ENCODE measurements around the gene KLHDC7A.

- TF ChIP-seq, protein P1, sequence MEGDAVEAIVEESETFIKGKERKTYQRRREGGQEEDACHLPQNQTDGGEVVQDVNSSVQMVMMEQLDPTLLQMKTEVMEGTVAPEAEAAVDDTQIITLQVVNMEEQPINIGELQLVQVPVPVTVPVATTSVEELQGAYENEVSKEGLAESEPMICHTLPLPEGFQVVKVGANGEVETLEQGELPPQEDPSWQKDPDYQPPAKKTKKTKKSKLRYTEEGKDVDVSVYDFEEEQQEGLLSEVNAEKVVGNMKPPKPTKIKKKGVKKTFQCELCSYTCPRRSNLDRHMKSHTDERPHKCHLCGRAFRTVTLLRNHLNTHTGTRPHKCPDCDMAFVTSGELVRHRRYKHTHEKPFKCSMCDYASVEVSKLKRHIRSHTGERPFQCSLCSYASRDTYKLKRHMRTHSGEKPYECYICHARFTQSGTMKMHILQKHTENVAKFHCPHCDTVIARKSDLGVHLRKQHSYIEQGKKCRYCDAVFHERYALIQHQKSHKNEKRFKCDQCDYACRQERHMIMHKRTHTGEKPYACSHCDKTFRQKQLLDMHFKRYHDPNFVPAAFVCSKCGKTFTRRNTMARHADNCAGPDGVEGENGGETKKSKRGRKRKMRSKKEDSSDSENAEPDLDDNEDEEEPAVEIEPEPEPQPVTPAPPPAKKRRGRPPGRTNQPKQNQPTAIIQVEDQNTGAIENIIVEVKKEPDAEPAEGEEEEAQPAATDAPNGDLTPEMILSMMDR (IDR thresholded peaks at IDR 0.05): no peak
- TF ChIP-seq POLR2AphosphoS5 (IDR thresholded peaks at IDR 0.05): no peak
Measured at GRCh38 chr1:18470671-18471355, 9.9 kb upstream of the KLHDC7A start.

Data from upper lobe of left lung (tissue), 4 donors.